Thoracic aorta (tissue), 2 donors: ENCODE results near the gene COL6A3. TPM values are rescaled to one million over a fixed set of nuclear protein-coding genes. Genes with fewer than 3 reads are reported as not detected.

ENCODE experiments used
- ATAC-seq: fragments of 150-250 bp; one replicate; pipeline ENCODE4 v1.8.0; 2017; ENCODE audit warnings: low read depth; ENCODE audit not compliant: insufficient number of reproducible peaks, low FRiP score
- DNase-seq: peaks from one replicate; pipeline ENCODE4 v3.0.0-alpha.2; 2020; ENCODE audit warnings: low spot score
- H3K27ac ChIP-seq, 2 donors: fragments of 200-600 bp; sonication (generic); 1 replicate in 1 of 2; 2 replicates in 1 of 2; pipeline ENCODE4 v1.5.1; 2016; ENCODE audit warnings: mild to moderate bottlenecking in 2 of 2, moderate library complexity in 2 of 2
- H3K27me3 ChIP-seq: fragments of 200-600 bp; sonication (generic); replicated peaks from 2 replicates; pipeline ENCODE4 v1.6.0; 2016; ENCODE audit warnings: mild to moderate bottlenecking; ENCODE audit not compliant: insufficient read depth
- H3K36me3 ChIP-seq: fragments of 200-600 bp; sonication (generic); one replicate; pipeline ENCODE4 v1.5.1; 2016
- H3K4me1 ChIP-seq, 2 donors: fragments of 200-600 bp; sonication (generic); 1 replicate in 1 of 2; 2 replicates in 1 of 2; pipeline versions ENCODE4 v1.5.1 to v1.6.0; 2016; ENCODE audit warnings: low read depth in 2 of 2, mild to moderate bottlenecking in 1 of 2; ENCODE audit not compliant: control insufficient read depth in 1 of 2
- H3K4me3 ChIP-seq: fragments of 200-600 bp; sonication (generic); 2 replicates; pipeline ENCODE4 v1.5.1; 2016; ENCODE audit warnings: mild to moderate bottlenecking
- H3K9me3 ChIP-seq: fragments of 200-600 bp; sonication (generic); 2 replicates; pipeline ENCODE4 v1.5.1; 2016
- total RNA-seq, 2 donors: library from RNA; depleted of rRNA; stranded (reverse); fragments of >200 nt; gene quantifications; one replicate each; pipeline versions ENCODE4 v1.1.0 to v1.2.3, GENCODE V29; 2016
- TF ChIP-seq, protein P1 (sequence below): fragments of 200-600 bp; sonication (generic); IDR thresholded peaks from one replicate; pipeline ENCODE4 v1.5.1; 2019; ENCODE audit warnings: antibody characterized with exemption

Gene COL6A3
- total RNA-seq, 2 donors from 2014 or later = 118 to 155 TPM

DNA sequence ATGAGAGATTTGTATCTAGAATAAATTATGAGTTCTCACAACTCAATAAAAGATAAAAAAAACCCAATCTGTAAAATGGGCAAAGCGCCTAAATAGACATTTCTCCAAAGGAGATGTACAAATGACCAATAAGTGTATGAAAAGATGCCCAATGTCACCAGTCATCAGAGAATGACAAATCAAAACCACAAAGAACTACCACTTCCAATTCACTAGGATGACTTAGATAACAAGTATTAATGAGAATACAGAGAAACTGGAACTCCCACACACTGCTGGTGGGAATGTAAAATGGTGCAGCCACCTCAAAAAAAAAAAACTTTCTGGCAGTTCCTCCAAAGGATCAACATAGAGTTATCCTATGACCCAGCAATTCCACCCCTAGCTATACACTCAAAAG, 17.4 kb upstream of the COL6A3 start:
- H3K27me3 ChIP-seq = no peaks in the 10 kb centered on the region
- no peak overlapping the region for H3K4me3 ChIP-seq
- H3K36me3 ChIP-seq = no peaks in the 10 kb centered on the region
- no peaks in the 10 kb centered on the region for H3K9me3 ChIP-seq
- DNase-seq (no peak), ATAC-seq (no peak)
- TF ChIP-seq, protein P1, sequence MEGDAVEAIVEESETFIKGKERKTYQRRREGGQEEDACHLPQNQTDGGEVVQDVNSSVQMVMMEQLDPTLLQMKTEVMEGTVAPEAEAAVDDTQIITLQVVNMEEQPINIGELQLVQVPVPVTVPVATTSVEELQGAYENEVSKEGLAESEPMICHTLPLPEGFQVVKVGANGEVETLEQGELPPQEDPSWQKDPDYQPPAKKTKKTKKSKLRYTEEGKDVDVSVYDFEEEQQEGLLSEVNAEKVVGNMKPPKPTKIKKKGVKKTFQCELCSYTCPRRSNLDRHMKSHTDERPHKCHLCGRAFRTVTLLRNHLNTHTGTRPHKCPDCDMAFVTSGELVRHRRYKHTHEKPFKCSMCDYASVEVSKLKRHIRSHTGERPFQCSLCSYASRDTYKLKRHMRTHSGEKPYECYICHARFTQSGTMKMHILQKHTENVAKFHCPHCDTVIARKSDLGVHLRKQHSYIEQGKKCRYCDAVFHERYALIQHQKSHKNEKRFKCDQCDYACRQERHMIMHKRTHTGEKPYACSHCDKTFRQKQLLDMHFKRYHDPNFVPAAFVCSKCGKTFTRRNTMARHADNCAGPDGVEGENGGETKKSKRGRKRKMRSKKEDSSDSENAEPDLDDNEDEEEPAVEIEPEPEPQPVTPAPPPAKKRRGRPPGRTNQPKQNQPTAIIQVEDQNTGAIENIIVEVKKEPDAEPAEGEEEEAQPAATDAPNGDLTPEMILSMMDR = no peak
- peaks cover 13 to 32% of the 10 kb centered on the region in 2 donors for H3K4me1 ChIP-seq
- H3K27ac ChIP-seq = no peak overlapping the region

DNA sequence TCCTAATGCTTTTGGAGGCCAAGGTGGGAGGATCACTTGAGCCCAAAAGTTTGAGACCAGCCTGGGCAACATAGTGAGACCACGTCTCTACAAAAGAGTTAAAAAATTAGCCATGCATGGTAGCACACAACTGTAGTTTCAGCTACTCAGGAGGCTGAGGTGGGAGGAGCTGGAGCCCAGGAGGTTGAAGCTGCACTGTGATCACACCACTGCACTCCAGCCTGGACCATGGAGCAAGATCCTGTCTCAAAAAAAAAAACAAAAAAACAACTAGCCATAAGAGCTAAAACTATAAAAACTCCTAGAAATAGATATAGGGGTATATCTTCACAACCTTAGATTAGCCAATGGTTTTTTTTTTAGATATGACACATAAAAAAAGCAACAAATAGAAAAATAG, 16.9 kb upstream of the COL6A3 start:
- H3K27ac ChIP-seq = no peak overlapping the region
- no peaks in the 10 kb centered on the region for H3K36me3 ChIP-seq
- DNase-seq (no peak), ATAC-seq (no peak)
- TF ChIP-seq, protein P1 = no peak
- H3K4me3 ChIP-seq = no peak overlapping the region
- H3K27me3 ChIP-seq = no peaks in the 10 kb centered on the region
- peaks cover 10 to 27% of the 10 kb centered on the region in 2 donors for H3K4me1 ChIP-seq
- no peaks in the 10 kb centered on the region for H3K9me3 ChIP-seq

DNA sequence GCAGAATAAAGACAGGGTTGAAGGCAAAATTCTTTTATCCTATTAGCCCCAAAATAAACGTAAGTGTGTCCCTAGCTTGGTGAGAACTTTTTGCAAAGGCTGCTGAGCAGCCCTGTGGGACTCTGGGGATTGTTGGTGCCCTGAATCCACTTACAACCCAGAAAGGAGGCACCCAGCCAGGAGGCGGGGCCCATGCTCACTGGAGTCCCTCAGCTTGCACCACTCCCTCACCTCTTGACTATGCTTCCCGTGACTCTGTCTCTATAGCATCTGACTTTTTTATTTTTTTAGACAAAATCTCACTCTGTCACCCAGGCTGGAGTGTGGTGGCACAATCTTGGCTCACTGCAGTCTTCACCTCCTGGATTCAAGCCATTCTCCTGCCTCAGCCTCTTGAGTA, 15.8 kb upstream of the COL6A3 start:
- Histone ChIP-seq H3K27ac (no peak overlapping the region), H3K36me3 (no peaks in the 10 kb centered on the region), H3K27me3 (no peaks in the 10 kb centered on the region), H3K9me3 (no peaks in the 10 kb centered on the region), H3K4me1 (peaks cover under 1 to 16% of the 10 kb centered on the region in 2 donors), H3K4me3 (no peak overlapping the region)
- TF ChIP-seq, protein P1 = no peak
- ATAC-seq (no peak), DNase-seq (no peak)

DNA sequence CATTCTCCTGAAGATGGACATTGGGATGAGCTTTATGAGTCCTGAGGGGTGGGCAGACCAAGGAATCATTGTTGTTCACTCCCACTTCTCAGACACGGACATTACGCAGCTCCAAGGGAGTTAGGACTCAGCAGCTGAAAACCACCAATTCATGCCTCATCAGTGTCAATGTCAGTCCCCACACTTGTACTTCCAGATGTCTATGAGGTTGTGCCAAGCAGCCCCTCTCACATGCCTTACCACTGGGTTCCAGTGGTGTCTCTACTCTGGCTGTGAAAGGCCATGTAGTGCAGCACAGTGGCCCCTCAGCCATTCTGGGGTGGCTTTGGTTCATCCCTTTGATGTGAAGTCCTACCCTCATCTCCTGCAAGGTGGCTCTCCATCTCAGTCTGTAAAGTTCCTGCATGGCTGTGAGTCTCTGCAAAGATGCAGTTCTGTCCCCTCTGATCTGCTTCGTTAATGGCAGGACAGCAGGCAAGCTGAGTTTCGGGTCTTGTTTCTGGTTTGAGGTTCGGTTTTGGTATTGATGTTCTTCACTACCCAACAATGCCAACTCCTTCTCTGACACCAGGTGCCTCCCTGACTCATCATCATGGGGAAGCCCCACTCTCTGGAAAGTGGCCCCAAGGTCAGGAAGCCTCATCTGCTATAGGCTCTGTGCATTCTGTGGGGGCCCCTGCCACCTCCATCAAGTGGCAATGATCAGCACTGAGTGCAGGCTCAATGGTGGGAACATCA, 14.0 kb upstream of the COL6A3 start:
- no peaks in the 10 kb centered on the region for H3K9me3 ChIP-seq
- H3K27me3 ChIP-seq = no peaks in the 10 kb centered on the region
- H3K27ac ChIP-seq = no peak overlapping the region
- H3K36me3 ChIP-seq = no peaks in the 10 kb centered on the region
- TF ChIP-seq, protein P1 = no peak
- ATAC-seq (no peak), DNase-seq (no peak)
- no peak overlapping the region for H3K4me3 ChIP-seq
- H3K4me1 ChIP-seq = no peaks in the 10 kb centered on the region

DNA sequence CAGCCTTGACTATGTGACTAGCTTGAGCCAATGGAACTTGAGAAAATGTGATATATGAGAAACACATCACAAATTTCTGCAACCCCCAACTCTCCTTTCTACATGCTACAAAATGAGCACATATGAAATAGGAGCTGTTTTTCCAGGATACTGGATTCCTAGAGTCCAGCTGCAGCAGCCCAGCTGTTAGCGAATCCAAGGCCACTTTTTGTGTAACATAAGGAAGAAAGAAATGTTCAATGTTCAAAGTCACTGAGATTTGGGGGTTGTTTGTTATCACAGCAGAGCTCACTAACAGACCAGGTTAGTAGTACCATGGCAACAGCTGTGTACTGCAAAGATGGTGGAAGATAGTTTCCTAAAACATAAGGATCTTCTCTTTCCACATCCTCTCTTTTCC, 12.6 kb upstream of the COL6A3 start:
- no peaks in the 10 kb centered on the region for H3K36me3 ChIP-seq
- H3K9me3 ChIP-seq = no peaks in the 10 kb centered on the region
- H3K27me3 ChIP-seq = no peaks in the 10 kb centered on the region
- H3K4me1 ChIP-seq = peaks cover 7 to 8% of the 10 kb centered on the region in 2 donors
- no peak for DNase-seq
- H3K27ac ChIP-seq = no peak overlapping the region
- H3K4me3 ChIP-seq = no peak overlapping the region
- TF ChIP-seq, protein P1 = no peak
- ATAC-seq = no peak
